Kidney (tissue), 14 donors: ENCODE data around the gene HCRT. TPM values are rescaled to one million over a fixed set of nuclear protein-coding genes. Genes with fewer than 3 reads are reported as not detected.
"Not testable (repeated sequence)": the region's sequence is repeated elsewhere in the genome, so short reads cannot be mapped to it uniquely, and the experiment has no call there.

Experiments
- DNase-seq, 5 donors: peaks; one replicate each; pipeline ENCODE4 v3.0.0-alpha.2; 2013 to 2020
- FAIRE-seq: peaks from 2 replicates; lab custom pipeline; 2012; peaks lifted over from hg19 to GRCh38; lab: Jason Lieb, UNC
- H3K27ac ChIP-seq, 2 donors: one replicate each; pipeline ENCODE4 v1.7.0; 2013; ENCODE audit warnings: low read depth in 2 of 2, low read length in 2 of 2, inconsistent platforms in 1 of 2
- H3K27me3 ChIP-seq: one replicate; pipeline ENCODE4 v1.7.1; 2013; ENCODE audit warnings: low read length, inconsistent platforms; ENCODE audit not compliant: control insufficient read depth, insufficient read depth
- H3K36me3 ChIP-seq, 3 donors: one replicate each; pipeline versions ENCODE4 v1.7.0 to v1.7.1; 2013; ENCODE audit warnings: low read length in 3 of 3, control low read depth in 1 of 3, inconsistent platforms in 1 of 3; ENCODE audit not compliant: insufficient read depth in 3 of 3, control insufficient read depth in 2 of 3
- H3K4me1 ChIP-seq, 3 donors: one replicate each; pipeline versions ENCODE4 v1.7.0 to v1.7.1; 2013; ENCODE audit warnings: low read length in 3 of 3, inconsistent platforms in 1 of 3, low read depth in 1 of 3; ENCODE audit not compliant: control insufficient read depth in 2 of 3, insufficient read depth in 2 of 3
- H3K4me3 ChIP-seq, 3 donors: one replicate each; pipeline versions ENCODE4 v1.7.0 to v1.8.1; 2013; ENCODE audit warnings: low read length in 3 of 3, control low read depth in 1 of 3, inconsistent platforms in 1 of 3
- H3K9ac ChIP-seq, 3 donors: one replicate each; pipeline versions ENCODE4 v1.7.0 to v1.7.1; 2013; ENCODE audit warnings: low read length in 3 of 3, control low read depth in 1 of 3, inconsistent platforms in 1 of 3
- H3K9me3 ChIP-seq, 3 donors: one replicate each; pipeline versions ENCODE4 v1.7.0 to v1.7.1; 2013; ENCODE audit warnings: low read length in 3 of 3, control low read depth in 1 of 3, inconsistent platforms in 1 of 3; ENCODE audit not compliant: control insufficient read depth in 2 of 3, insufficient read depth in 1 of 3
- CTCF ChIP-seq: IDR thresholded peaks from 3 replicates; pipeline ENCODE4 v1.5.1; 2012; ENCODE audit warnings: mild to moderate bottlenecking, moderate library complexity, borderline replicate concordance; ENCODE audit not compliant: insufficient read depth; ENCODE audit errors: extremely low read depth
- intact Hi-C: fragments of 100-400 bp; cut with DNase I; formaldehyde crosslinking; loops from one replicate; pipeline ENCODE4 v1.11.1; 2022
- polyA plus RNA-seq: library from polyadenylated mRNA; stranded (reverse); fragments of 350-450 nt; fragmentation: Illumina TruSeq; extraction: RNeasy Lipid Tissue Mini Kit (QIAGEN cat#74804); gene quantifications from one replicate; pipeline ENCODE4 v1.2.3, GENCODE V29; 2014; ENCODE audit warnings: low read depth, low replicate concordance; ENCODE audit not compliant: insufficient read depth
- total RNA-seq: library from RNA; stranded (reverse); fragmentation: NEBNext Ultra II Directional; extraction: Animal tissue kit (Norgen Biotek cat#: 25700); gene quantifications from one replicate; pipeline ENCODE4 v1.2.1, GENCODE V29; 2021
- donor health status: control.
- donor health status: control.
- donor health status: control.
- donor health status: control.
- donor health status: control.
- donor health status: DM: yes; HTN: yes; CAD: no.
- donor health status: Normal renal cell carcinoma (clear cell type).

Gene HCRT
- total and polyA plus RNA-seq, 2 donors from 2014 or later = not detected

- no peak for DNase-seq
- H3K36me3 ChIP-seq = no peaks in the 10 kb centered on the region
- intact Hi-C loops = no loop called here
- peaks cover 0 to 14% (median 10%) of the 10 kb centered on the region in 3 donors for H3K4me1 ChIP-seq
- no peak overlapping the region for H3K4me3 ChIP-seq
- H3K27me3 ChIP-seq = no peaks in the 10 kb centered on the region
- H3K9ac ChIP-seq = no peak overlapping the region
- TF ChIP-seq CTCF = no peak
- H3K27ac ChIP-seq = no peak overlapping the region
- no peaks in the 10 kb centered on the region for H3K9me3 ChIP-seq
- FAIRE-seq = no peak
Observed at GRCh38 chr17:42189651-42189965, 4.4 kb upstream of the HCRT start.

GRCh38 chr17:42188749-42189650, 3.7 kb upstream of the HCRT start:
- Histone ChIP-seq H3K4me3 (no peak overlapping the region), H3K27ac (no peak overlapping the region), H3K4me1 (peaks cover 0 to 17% (median 10%) of the 10 kb centered on the region in 3 donors), H3K9ac (no peak overlapping the region), H3K36me3 (no peaks in the 10 kb centered on the region), H3K9me3 (no peaks in the 10 kb centered on the region), H3K27me3 (no peaks in the 10 kb centered on the region)
- intact Hi-C loops = no loop called here
- FAIRE-seq (no peak), DNase-seq (no peak)
- no peak for TF ChIP-seq CTCF

GRCh38 chr17:42187833-42188232, 2.6 kb upstream of the HCRT start:
- DNase-seq (no peak), FAIRE-seq (no peak)
- no peak for TF ChIP-seq CTCF
- Histone ChIP-seq H3K9me3 (no peaks in the 10 kb centered on the region), H3K36me3 (no peaks in the 10 kb centered on the region), H3K9ac (no peak overlapping the region), H3K4me1 (peaks cover 0 to 11% (median 0%) of the 10 kb centered on the region in 3 donors), H3K27ac (no peak overlapping the region), H3K4me3 (no peak overlapping the region), H3K27me3 (peaks cover 4% of the 10 kb centered on the region)
- intact Hi-C loops = no loop called here

- H3K9ac ChIP-seq, H3K36me3 ChIP-seq, H3K9me3 ChIP-seq, intact Hi-C loops, H3K27ac ChIP-seq, H3K4me3 ChIP-seq, FAIRE-seq, DNase-seq: not testable (repeated sequence)
- peaks cover 0 to 12% (median 0%) of the 10 kb centered on the region in 3 donors for H3K4me1 ChIP-seq
- H3K27me3 ChIP-seq = peaks cover 19% of the 10 kb centered on the region
Observed at GRCh38 chr17:42186191-42186590, 939 bp upstream of the HCRT start.
